HEK293T (cell line): ENCODE data around the gene MGAT1.
"Not testable (repeated sequence)": the region's sequence is repeated elsewhere in the genome, so short reads cannot be mapped to it uniquely, and the experiment has no call there.

ENCODE experiments used
- CTCF ChIA-PET: fragments of 350-600 bp; formaldehyde crosslinking; extraction: SDS; loops from one replicate; lab custom pipeline; 2021; ENCODE audit warnings: antibody characterized with exemption, inconsistent platforms; lab: Yijun Ruan, JAX
- POLR2A ChIA-PET: fragments of 350-600 bp; formaldehyde crosslinking; extraction: SDS; loops from one replicate; lab custom pipeline; 2020; ENCODE audit warnings: antibody characterized with exemption, inconsistent platforms; lab: Yijun Ruan, JAX
- DNase-seq: peaks from one replicate; pipeline ENCODE4 v3.0.0; 2012; ENCODE audit warnings: mixed read lengths; ENCODE audit errors: extremely low spot score
- ARNT ChIP-seq: fragments of 450-650 bp; IDR thresholded peaks from 2 replicates; pipeline ENCODE4 v1.6.1; 2017; ENCODE audit warnings: mild to moderate bottlenecking
- BHLHE40 ChIP-seq: fragments of 450-650 bp; IDR thresholded peaks from 2 replicates; pipeline ENCODE4 v1.6.1; 2016; ENCODE audit warnings: mild to moderate bottlenecking, moderate library complexity, borderline replicate concordance
- CTBP1 ChIP-seq: fragments of 450-650 bp; IDR thresholded peaks from 2 replicates; pipeline ENCODE4 v1.6.1; 2016; ENCODE audit warnings: borderline replicate concordance
- ELF4 ChIP-seq: fragments of 450-650 bp; IDR thresholded peaks from 2 replicates; pipeline ENCODE4 v1.6.1; 2017; ENCODE audit warnings: antibody characterized with exemption
- FOXA1 ChIP-seq: fragments of 450-650 bp; IDR thresholded peaks from 2 replicates; pipeline ENCODE4 v1.6.1; 2016; ENCODE audit warnings: mild to moderate bottlenecking
- FOXK2 ChIP-seq: fragments of 450-650 bp; IDR thresholded peaks from 2 replicates; pipeline ENCODE4 v1.6.1; 2016; ENCODE audit warnings: mild to moderate bottlenecking
- FOXM1 ChIP-seq: fragments of 450-650 bp; IDR thresholded peaks from 2 replicates; pipeline ENCODE4 v1.6.1; 2017; ENCODE audit warnings: mild to moderate bottlenecking, borderline replicate concordance
- HDGF ChIP-seq: fragments of 450-650 bp; IDR thresholded peaks from 2 replicates; pipeline ENCODE4 v1.6.1; 2017; ENCODE audit warnings: antibody characterized with exemption, borderline replicate concordance
- L3MBTL2 ChIP-seq: fragments of 450-650 bp; conservative IDR thresholded peaks from 2 replicates; pipeline ENCODE4 v1.6.1; 2016; ENCODE audit warnings: mild to moderate bottlenecking
- LEF1 ChIP-seq: fragments of 450-650 bp; IDR thresholded peaks from 2 replicates; pipeline ENCODE4 v1.6.1; 2017; ENCODE audit warnings: mild to moderate bottlenecking, borderline replicate concordance
- NFRKB ChIP-seq: fragments of 450-650 bp; IDR thresholded peaks from 2 replicates; pipeline ENCODE4 v1.6.1; 2016; ENCODE audit warnings: mild to moderate bottlenecking, moderate library complexity
- PKNOX1 ChIP-seq: fragments of 450-650 bp; IDR thresholded peaks from 2 replicates; pipeline ENCODE4 v1.6.1; 2016
- SP1 ChIP-seq: fragments of 450-650 bp; IDR thresholded peaks from 2 replicates; pipeline ENCODE4 v1.6.1; 2017
- SUZ12 ChIP-seq: fragments of 450-650 bp; IDR thresholded peaks from 2 replicates; pipeline ENCODE4 v1.6.1; 2016; ENCODE audit warnings: mild to moderate bottlenecking
- TARDBP ChIP-seq: fragments of 450-650 bp; IDR thresholded peaks from 2 replicates; pipeline ENCODE4 v1.6.1; 2016
- ZNF384 ChIP-seq: fragments of 450-650 bp; IDR thresholded peaks from 2 replicates; pipeline ENCODE4 v1.6.1; 2016

MGAT1 gene

GRCh38 chr5:180831139-180832093 lies 28.8 kb upstream of the MGAT1 start:
- peak; percentile 46 for DNase-seq
- CTCF ChIA-PET, result no interaction called here
- POLR2A ChIA-PET, result no interaction called here
- peak; percentile 81 for TF ChIP-seq L3MBTL2
- no peak for TF ChIP-seq ELF4
- no peak for TF ChIP-seq SP1

- CTCF ChIA-PET, result no interaction called here
- TF ChIP-seq ELF4 (no peak), PKNOX1 (no peak), HDGF (no peak)
- no peak for DNase-seq
- POLR2A ChIA-PET, result interaction anchor here (1.1 kb wide), 1 partner anchor 20 kb away, joined by 3 read pairs; no protein-coding TSS in a partner anchor
Observed at GRCh38 chr5:180830253-180831138, 27.9 kb upstream of the MGAT1 start.

GRCh38 chr5:180829726-180830125 lies 27.1 kb upstream of the MGAT1 start:
- no peak for DNase-seq
- TF ChIP-seq FOXK2, result no peak
- no peak for TF ChIP-seq TARDBP
- no peak for TF ChIP-seq ARNT
- TF ChIP-seq LEF1, result no peak
- no peak for TF ChIP-seq FOXA1
- TF ChIP-seq BHLHE40, result no peak
- ChIA-PET CTCF (no interaction called here), POLR2A (interaction anchor here (1.1 kb wide), 1 partner anchor 19 kb away, joined by 3 read pairs; no protein-coding TSS in a partner anchor)

- CTCF ChIA-PET, DNase-seq: not testable (repeated sequence)
- POLR2A ChIA-PET, result interaction anchor here (1.1 kb wide), 1 partner anchor 19 kb away, joined by 3 read pairs; no protein-coding TSS in a partner anchor
Observed at GRCh38 chr5:180828756-180829531, 26.3 kb upstream of the MGAT1 start.

GRCh38 chr5:180827374-180827773 lies 24.8 kb upstream of the MGAT1 start:
- CTCF ChIA-PET, DNase-seq: not testable (repeated sequence)
- POLR2A ChIA-PET, result interaction anchor here (1.1 kb wide), 1 partner anchor 17 kb away, joined by 4 read pairs; no protein-coding TSS in a partner anchor

GRCh38 chr5:180825768-180826525 lies 23.3 kb upstream of the MGAT1 start:
- ChIA-PET POLR2A (interaction anchor here (1.5 to 1.6 kb wide), 2 partner anchors 10 to 16 kb away, joined by 4 to 7 read pairs; no protein-coding TSS in a partner anchor), CTCF (no interaction called here)
- no peak for DNase-seq
- TF ChIP-seq L3MBTL2 (no peak), LEF1 (no peak), ZNF384 (no peak), SUZ12 (no peak), NFRKB (no peak), BHLHE40 (no peak), TARDBP (no peak), FOXM1 (no peak), PKNOX1 (no peak), SP1 (no peak), ARNT (no peak), CTBP1 (no peak), ELF4 (no peak), FOXK2 (no peak), FOXA1 (no peak), HDGF (no peak)
